Activated naive CD4-positive, alpha-beta T cell treated with anti-CD3 and anti-CD28 coated beads for 36 hours (primary cell): ENCODE measurements around the gene CHMP4A. TPM values are rescaled to one million over a fixed set of nuclear protein-coding genes. Genes with fewer than 3 reads are reported as not detected.
A peak's percentile ranks its signal among the peaks of the same experiment; 100 is the strongest.

Experiments used
- CTCF ChIA-PET: fragments of 350-600 bp; sonication (Branson Sonifier 250); formaldehyde crosslinking; loops from one replicate; lab custom pipeline; 2021; ENCODE audit warnings: antibody characterized with exemption; lab: Charles Lee
- DNase-seq: peaks from one replicate; pipeline ENCODE4 v3.0.0-alpha.2; 2020
- H3K27ac Mint-ChIP-seq: one replicate; pipeline ENCODE4 v1.8.0; 2021; ENCODE audit warnings: mild to moderate bottlenecking, mixed read lengths
- H3K27me3 Mint-ChIP-seq: one replicate; pipeline ENCODE4 v1.8.0; 2021; ENCODE audit warnings: low read depth, mixed read lengths
- H3K36me3 Mint-ChIP-seq: one replicate; pipeline ENCODE4 v1.8.0; 2021; ENCODE audit warnings: low read depth, mixed read lengths
- H3K4me1 Mint-ChIP-seq: one replicate; pipeline ENCODE4 v1.8.0; 2021; ENCODE audit warnings: low read depth, mixed read lengths
- H3K4me3 Mint-ChIP-seq: one replicate; pipeline ENCODE4 v1.8.0; 2021; ENCODE audit warnings: mild to moderate bottlenecking, moderate library complexity, mixed read lengths
- H3K9me3 Mint-ChIP-seq: one replicate; pipeline ENCODE4 v1.8.0; 2021; ENCODE audit warnings: mixed read lengths
- intact Hi-C: fragments of 100-400 bp; cut with micrococcal nuclease; formaldehyde crosslinking; loops from one replicate; pipeline ENCODE4 v1.15.1; 2023
- total RNA-seq, 2 experiments: library from RNA; stranded (reverse); gene quantifications; one replicate each; pipeline ENCODE4 v1.2.3, GENCODE V29; 2021

The CHMP4A gene
- total RNA-seq, 2 experiments from 2014 or later: 65.2 to 66.5 TPM

GRCh38 chr14:24181371-24182077, 31.8 kb downstream of the CHMP4A start:
- Mint-ChIP-seq H3K36me3 (peaks cover 23% of the 10 kb centered on the region), H3K4me1 (peaks cover 4% of the 10 kb centered on the region), H3K9me3 (no peaks in the 10 kb centered on the region), H3K4me3 (no peak overlapping the region), H3K27me3 (no peaks in the 10 kb centered on the region), H3K27ac (peak overlapping the region; percentile 30)
- no peak for DNase-seq
- intact Hi-C loops: no loop called here
- CTCF ChIA-PET: interaction anchor here (0.6 to 0.8 kb wide), 2 partner anchors 20 to 27 kb away, joined by 3 read pairs; partner anchors contain the start of gene IRF9

GRCh38 chr14:24179961-24180796, 33.1 kb downstream of the CHMP4A start:
- CTCF ChIA-PET: interaction anchor here (0.8 to 1.4 kb wide), 5 partner anchors 10 to 122 kb away, joined by 3 to 5 read pairs (median 3); partner anchors contain the start of gene IRF9
- intact Hi-C loops: no loop called here
- H3K27me3 Mint-ChIP-seq: no peaks in the 10 kb centered on the region
- H3K36me3 Mint-ChIP-seq: peaks cover 20% of the 10 kb centered on the region
- H3K9me3 Mint-ChIP-seq: no peaks in the 10 kb centered on the region
- DNase-seq: no peak
- H3K4me1 Mint-ChIP-seq: no peaks in the 10 kb centered on the region
- H3K27ac Mint-ChIP-seq: peak overlapping the region; percentile 22
- H3K4me3 Mint-ChIP-seq: no peak overlapping the region

GRCh38 chr14:24179294-24179960, 33.9 kb downstream of the CHMP4A start:
- CTCF ChIA-PET: interaction anchor here (0.8 to 1.4 kb wide), 4 partner anchors 11 to 123 kb away, joined by 3 to 5 read pairs (median 3); partner anchors contain the start of gene IRF9
- DNase-seq: no peak
- intact Hi-C loops: no loop called here
- no peak overlapping the region for H3K4me3 Mint-ChIP-seq
- H3K27ac Mint-ChIP-seq: no peak overlapping the region
- peaks cover 20% of the 10 kb centered on the region for H3K36me3 Mint-ChIP-seq
- H3K27me3 Mint-ChIP-seq: no peaks in the 10 kb centered on the region
- no peaks in the 10 kb centered on the region for H3K4me1 Mint-ChIP-seq
- no peaks in the 10 kb centered on the region for H3K9me3 Mint-ChIP-seq

- peaks cover 20% of the 10 kb centered on the region for H3K36me3 Mint-ChIP-seq
Observed at GRCh38 chr14:24178399-24179178, 34.7 kb downstream of the CHMP4A start.

GRCh38 chr14:24177891-24178290, 35.4 kb downstream of the CHMP4A start:
- DNase-seq: no peak
- intact Hi-C loops: no loop called here
- no peaks in the 10 kb centered on the region for H3K4me1 Mint-ChIP-seq
- CTCF ChIA-PET: no interaction called here
- no peak overlapping the region for H3K4me3 Mint-ChIP-seq
- no peak overlapping the region for H3K27ac Mint-ChIP-seq
- peaks cover 18% of the 10 kb centered on the region for H3K36me3 Mint-ChIP-seq
- H3K27me3 Mint-ChIP-seq: no peaks in the 10 kb centered on the region
- H3K9me3 Mint-ChIP-seq: no peaks in the 10 kb centered on the region

More at GRCh38 chr14:24178399-24179178, 34.7 kb downstream of the CHMP4A start:
- Mint-ChIP-seq H3K27ac (no peak overlapping the region), H3K27me3 (no peaks in the 10 kb centered on the region), H3K4me1 (no peaks in the 10 kb centered on the region), H3K9me3 (no peaks in the 10 kb centered on the region), H3K4me3 (no peak overlapping the region)
- CTCF ChIA-PET: interaction anchor here (1.0 to 1.4 kb wide), 2 partner anchors 17 to 124 kb away, joined by 3 to 5 read pairs; partner anchors contain the start of gene IRF9
- intact Hi-C loops: no loop called here
- DNase-seq: no peak

GRCh38 chr14:24177041-24177825, 36.1 kb downstream of the CHMP4A start:
- Mint-ChIP-seq H3K27ac (no peak overlapping the region), H3K4me3 (no peak overlapping the region), H3K9me3 (no peaks in the 10 kb centered on the region), H3K27me3 (no peaks in the 10 kb centered on the region), H3K4me1 (no peaks in the 10 kb centered on the region), H3K36me3 (peaks cover 14% of the 10 kb centered on the region)
- CTCF ChIA-PET: no interaction called here
- no peak for DNase-seq
- intact Hi-C loops: no loop called here

- Mint-ChIP-seq H3K36me3 (peaks cover 11% of the 10 kb centered on the region), H3K4me1 (peaks cover under 1% of the 10 kb centered on the region), H3K27ac (no peak overlapping the region), H3K4me3 (no peak overlapping the region), H3K27me3 (no peaks in the 10 kb centered on the region), H3K9me3 (no peaks in the 10 kb centered on the region)
- DNase-seq: no peak
- CTCF ChIA-PET: interaction anchor here (0.6 kb wide), 1 partner anchor 68 kb away, joined by 3 read pairs; no protein-coding TSS in a partner anchor
- intact Hi-C loops: no loop called here
Observed at GRCh38 chr14:24176599-24176998, 36.7 kb downstream of the CHMP4A start.

- H3K27me3 Mint-ChIP-seq: no peaks in the 10 kb centered on the region
- H3K4me1 Mint-ChIP-seq: peaks cover 14% of the 10 kb centered on the region
- no peak overlapping the region for H3K4me3 Mint-ChIP-seq
- peaks cover 18% of the 10 kb centered on the region for H3K36me3 Mint-ChIP-seq
- CTCF ChIA-PET: interaction anchor here (0.6 to 1.5 kb wide), 2 partner anchors 11 to 102 kb away, joined by 3 to 9 read pairs; partner anchors contain the start of gene IRF9
- intact Hi-C loops: loop anchor here (1.0 kb wide), 1 partner anchor 15 kb away; the partner anchor contains the start of gene IPO4
- no peak for DNase-seq
- H3K9me3 Mint-ChIP-seq: no peaks in the 10 kb centered on the region
- no peak overlapping the region for H3K27ac Mint-ChIP-seq
Observed at GRCh38 chr14:24172871-24173281, 40.4 kb downstream of the CHMP4A start.

- H3K27me3 Mint-ChIP-seq: no peaks in the 10 kb centered on the region
- peaks cover 18% of the 10 kb centered on the region for H3K4me1 Mint-ChIP-seq
- CTCF ChIA-PET: interaction anchor here (1.5 kb wide), 1 partner anchor 11 kb away, joined by 9 read pairs; the partner anchor contains the start of gene IRF9
- peaks cover 18% of the 10 kb centered on the region for H3K36me3 Mint-ChIP-seq
- H3K4me3 Mint-ChIP-seq: peak overlapping the region; percentile 70
- no peak overlapping the region for H3K27ac Mint-ChIP-seq
- no peak for DNase-seq
- no peaks in the 10 kb centered on the region for H3K9me3 Mint-ChIP-seq
- intact Hi-C loops: loop anchor here (1.0 kb wide), 1 partner anchor 16 kb away; the partner anchor contains the start of gene IPO4
Observed at GRCh38 chr14:24172261-24172860, 40.9 kb downstream of the CHMP4A start.

GRCh38 chr14:24171422-24172260, 41.6 kb downstream of the CHMP4A start, which contains the start of gene REC8:
TSS of gene REC8 (plus strand) at chr14:24172080. CDS start at chr14:24172553, 473 bp downstream.
- peak within 1 kb of the TSS; percentile 70 for H3K4me3 Mint-ChIP-seq
- peak; percentile 72 for DNase-seq
- H3K9me3 Mint-ChIP-seq: no peaks in the 10 kb centered on the region
- H3K4me1 Mint-ChIP-seq: peaks cover 22% of the 10 kb centered on the region
- peak within 1 kb of the TSS; percentile 75 for H3K27ac Mint-ChIP-seq
- CTCF ChIA-PET: interaction anchor here (0.6 to 1.7 kb wide), 2 partner anchors 10 to 258 kb away, joined by 4 to 5 read pairs; no protein-coding TSS in a partner anchor
- H3K36me3 Mint-ChIP-seq: peaks cover 20% of the 10 kb centered on the region
- H3K27me3 Mint-ChIP-seq: no peaks in the 10 kb centered on the region
- intact Hi-C loops: loop anchor here (1.0 kb wide), 1 partner anchor 17 kb away; the partner anchor contains the start of gene IPO4
